ENCODE measurements around the gene PTPRZ1. TPM values are rescaled to one million over a fixed set of nuclear protein-coding genes. Genes with fewer than 3 reads are reported as not detected.

Gene PTPRZ1
- total RNA-seq, 1 experiment from 2014 or later, result 74.2 TPM

DNA sequence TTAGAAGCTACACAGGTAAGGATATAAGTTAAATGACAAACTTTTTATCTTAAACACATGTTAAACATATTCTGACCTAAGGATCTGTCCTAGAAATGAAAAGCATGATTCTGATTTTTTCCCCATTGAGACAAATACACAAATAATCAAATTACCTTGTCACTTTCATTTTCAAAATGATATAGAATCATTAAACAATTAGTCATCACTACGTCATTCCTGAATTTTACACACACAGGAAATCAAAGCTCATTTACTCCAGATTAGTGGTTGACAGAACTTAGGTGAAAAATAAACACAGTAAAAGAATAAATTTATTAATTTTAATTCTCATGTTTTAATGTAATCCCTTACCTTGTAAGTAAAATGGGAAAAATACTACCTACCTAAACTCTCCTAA lies 182.1 kb downstream of the PTPRZ1 start:
- no peak overlapping the region for H3T11ph ChIP-seq (ENCODE audit: low read length)
- no peak overlapping the region for H3K18ac ChIP-seq (ENCODE audit: insufficient read length, low read depth, low read length)
- Mint-ChIP-seq H3K27ac (no peak overlapping the region), H3K4me3 (no peak overlapping the region), H3K9me3 (no peaks in the 10 kb centered on the region), H3K36me3 (ENCODE audit: insufficient read depth in 1 of 3, low read depth in 3 of 3) (peaks cover 37 to 62% (median 62%) of the 10 kb centered on the region in 3 experiments; a peak in 6 of 7 replicates), H3K4me1 (peaks cover 15 to 22% of the 10 kb centered on the region in 2 experiments), H3K27me3 (ENCODE audit: low read depth) (no peaks in the 10 kb centered on the region)
- H2BK12ac ChIP-seq (ENCODE audit: insufficient read length, low read depth, low read length), result no peak overlapping the region
- no peaks in the 10 kb centered on the region for H3K23me2 ChIP-seq (ENCODE audit: insufficient read length, low read depth, low read length, poor library complexity, severe bottlenecking)
- no CpG with 5 or more reads among the region's 1 CpG for WGBS (ENCODE audit: extremely low coverage, insufficient read length, low lambda C conversion rate)
- no peaks in the 10 kb centered on the region for H3K27me3 ChIP-seq (ENCODE audit: insufficient read depth, low read length)
- H4K91ac ChIP-seq (ENCODE audit: insufficient read length, low read depth, low read length), result no peak overlapping the region
- H2BK20ac ChIP-seq (ENCODE audit: low read depth, low read length, poor library complexity, severe bottlenecking), result no peak overlapping the region
- H4K20me1 ChIP-seq (ENCODE audit: control insufficient read depth, insufficient read depth, insufficient read length), result no peaks in the 10 kb centered on the region
- DNase-seq, result no peak
- no peaks in the 10 kb centered on the region for H3K4me1 ChIP-seq (ENCODE audit: insufficient read depth, low read length)
- no peaks in the 10 kb centered on the region for H3K79me1 ChIP-seq (ENCODE audit: insufficient read depth, low read depth, low read length, poor library complexity, severe bottlenecking)
- H2BK120ac ChIP-seq (ENCODE audit: low read depth, low read length, poor library complexity, severe bottlenecking), result no peak overlapping the region
- no peak overlapping the region for H3K23ac ChIP-seq (ENCODE audit: insufficient read length, low read depth, low read length)
- no peak overlapping the region for H3K56ac ChIP-seq (ENCODE audit: insufficient read length, low read depth, low read length)
- no peak overlapping the region for H3K9ac ChIP-seq (ENCODE audit: extremely low read depth, insufficient read length, low read length)
- H3K4me2 ChIP-seq (ENCODE audit: insufficient read depth, insufficient read length, low read length), result no peak overlapping the region
- H3K27ac ChIP-seq (ENCODE audit: insufficient read length, low read depth, low read length), result no peak overlapping the region
- H3K9me3 ChIP-seq (ENCODE audit: control insufficient read depth, low read depth, low read length), result no peaks in the 10 kb centered on the region
- H2AK5ac ChIP-seq (ENCODE audit: insufficient read length, low read length), result no peak overlapping the region
- no peak overlapping the region for H4K5ac ChIP-seq (ENCODE audit: insufficient read length, low read depth, low read length)
- no peak overlapping the region for H3K14ac ChIP-seq (ENCODE audit: insufficient read depth, low read length)
- H3K4ac ChIP-seq (ENCODE audit: low read depth, low read length), result no peak overlapping the region
- no peaks in the 10 kb centered on the region for H3K79me2 ChIP-seq (ENCODE audit: insufficient read depth, low read length)
- no peak overlapping the region for H2AFZ ChIP-seq (ENCODE audit: low read length)
- no peak overlapping the region for H2BK5ac ChIP-seq (ENCODE audit: insufficient read length, low read length)
- TF ChIP-seq, protein P1, sequence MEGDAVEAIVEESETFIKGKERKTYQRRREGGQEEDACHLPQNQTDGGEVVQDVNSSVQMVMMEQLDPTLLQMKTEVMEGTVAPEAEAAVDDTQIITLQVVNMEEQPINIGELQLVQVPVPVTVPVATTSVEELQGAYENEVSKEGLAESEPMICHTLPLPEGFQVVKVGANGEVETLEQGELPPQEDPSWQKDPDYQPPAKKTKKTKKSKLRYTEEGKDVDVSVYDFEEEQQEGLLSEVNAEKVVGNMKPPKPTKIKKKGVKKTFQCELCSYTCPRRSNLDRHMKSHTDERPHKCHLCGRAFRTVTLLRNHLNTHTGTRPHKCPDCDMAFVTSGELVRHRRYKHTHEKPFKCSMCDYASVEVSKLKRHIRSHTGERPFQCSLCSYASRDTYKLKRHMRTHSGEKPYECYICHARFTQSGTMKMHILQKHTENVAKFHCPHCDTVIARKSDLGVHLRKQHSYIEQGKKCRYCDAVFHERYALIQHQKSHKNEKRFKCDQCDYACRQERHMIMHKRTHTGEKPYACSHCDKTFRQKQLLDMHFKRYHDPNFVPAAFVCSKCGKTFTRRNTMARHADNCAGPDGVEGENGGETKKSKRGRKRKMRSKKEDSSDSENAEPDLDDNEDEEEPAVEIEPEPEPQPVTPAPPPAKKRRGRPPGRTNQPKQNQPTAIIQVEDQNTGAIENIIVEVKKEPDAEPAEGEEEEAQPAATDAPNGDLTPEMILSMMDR (conservative IDR thresholded peaks at IDR 0.05), result no peak
- no peak overlapping the region for H4K8ac ChIP-seq (replicated peaks; ENCODE audit: insufficient read length, low read depth, low read length)
- H2BK15ac ChIP-seq (ENCODE audit: low read depth, low read length), result no peak overlapping the region
